Rectal smooth muscle tissue (tissue), 1 donor: ENCODE results near the gene CTCFL.

Experiments used
- H3K27ac ChIP-seq: one replicate; pipeline ENCODE4 v1.7.0; 2013; ENCODE audit warnings: low read depth, low read length, inconsistent platforms
- H3K27me3 ChIP-seq: one replicate; pipeline ENCODE4 v1.7.0; 2013; ENCODE audit warnings: low read length; ENCODE audit not compliant: control insufficient read depth, insufficient read depth
- H3K36me3 ChIP-seq: one replicate; pipeline ENCODE4 v1.7.0; 2013; ENCODE audit warnings: low read length; ENCODE audit not compliant: control insufficient read depth, insufficient read depth
- H3K4me1 ChIP-seq: one replicate; pipeline ENCODE4 v1.7.0; 2013; ENCODE audit warnings: low read length; ENCODE audit not compliant: control insufficient read depth, insufficient read depth
- H3K4me3 ChIP-seq: one replicate; pipeline ENCODE4 v1.7.0; 2013; ENCODE audit warnings: low read length
- H3K9ac ChIP-seq: one replicate; pipeline ENCODE4 v1.7.0; 2013; ENCODE audit warnings: low read length

CTCFL gene

DNA sequence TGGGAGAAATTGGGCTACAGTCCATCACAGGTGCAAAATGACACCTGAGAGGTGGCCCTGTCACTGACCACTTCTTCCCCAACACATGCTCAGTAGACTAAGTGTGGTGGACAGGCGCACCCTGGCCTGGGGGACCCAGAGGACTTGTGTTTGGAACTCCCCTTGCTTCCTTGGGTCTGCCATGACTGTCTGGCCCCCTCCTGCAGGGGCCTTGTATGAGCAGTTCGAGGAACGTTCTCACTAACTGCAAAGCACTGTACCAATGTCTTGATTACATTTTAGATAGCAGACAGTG is 32.0 kb upstream of the CTCFL start:
- no peaks in the 10 kb centered on the region for H3K4me1 ChIP-seq
- no peaks in the 10 kb centered on the region for H3K36me3 ChIP-seq
- H3K9ac ChIP-seq: no peak overlapping the region
- no peak overlapping the region for H3K27ac ChIP-seq
- H3K27me3 ChIP-seq: peaks cover 2% of the 10 kb centered on the region
- H3K4me3 ChIP-seq: no peak overlapping the region

- H3K9ac ChIP-seq: no peak overlapping the region
- H3K36me3 ChIP-seq: no peaks in the 10 kb centered on the region
- H3K4me1 ChIP-seq: no peaks in the 10 kb centered on the region
- H3K4me3 ChIP-seq: no peak overlapping the region
- H3K27ac ChIP-seq: no peak overlapping the region
- H3K27me3 ChIP-seq: peaks cover 2% of the 10 kb centered on the region
Observed at GRCh38 chr20:57555457-57556184, 30.7 kb upstream of the CTCFL start.

DNA sequence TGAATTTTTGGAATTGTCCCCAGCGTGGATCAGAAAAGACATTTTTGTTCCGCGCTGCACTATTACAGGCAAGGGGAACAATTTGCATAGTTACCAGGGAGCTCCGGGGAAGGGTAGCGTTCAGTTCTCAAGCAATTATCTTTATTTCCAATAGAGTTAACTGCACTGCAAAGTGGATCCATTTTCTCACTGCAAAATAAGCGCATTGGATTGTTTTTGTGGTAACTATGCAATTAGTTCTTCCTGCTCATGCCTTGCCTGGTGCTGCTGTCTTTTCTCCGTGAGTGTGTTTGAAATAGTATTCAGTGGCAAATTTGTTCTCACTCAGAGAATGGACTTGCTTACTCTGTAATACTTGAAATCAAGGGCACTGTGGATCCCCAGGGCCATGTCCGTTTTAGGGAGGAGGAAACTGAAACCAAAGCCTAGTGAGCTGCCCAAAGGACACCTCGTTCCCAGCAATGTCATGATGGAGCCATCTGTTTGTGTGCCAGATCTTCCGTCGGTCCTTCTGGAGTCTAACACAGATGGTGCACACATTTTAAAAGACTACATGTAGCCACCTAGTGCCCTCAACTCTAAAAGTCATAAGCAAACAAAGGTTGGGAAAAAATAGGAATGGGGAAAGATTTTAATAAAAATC is 28.6 kb upstream of the CTCFL start:
- no peaks in the 10 kb centered on the region for H3K36me3 ChIP-seq
- H3K4me1 ChIP-seq: no peaks in the 10 kb centered on the region
- no peak overlapping the region for H3K4me3 ChIP-seq
- H3K27ac ChIP-seq: no peak overlapping the region
- H3K9ac ChIP-seq: no peak overlapping the region
- H3K27me3 ChIP-seq: peaks cover 2% of the 10 kb centered on the region

GRCh38 chr20:57552471-57552870 is 27.5 kb upstream of the CTCFL start:
- Histone ChIP-seq H3K4me1 (no peaks in the 10 kb centered on the region), H3K9ac (no peak overlapping the region), H3K27me3 (peaks cover under 1% of the 10 kb centered on the region), H3K4me3 (no peak overlapping the region), H3K27ac (no peak overlapping the region), H3K36me3 (no peaks in the 10 kb centered on the region)

- H3K36me3 ChIP-seq: no peaks in the 10 kb centered on the region
- H3K4me3 ChIP-seq: no peak overlapping the region
- no peak overlapping the region for H3K9ac ChIP-seq
- H3K27ac ChIP-seq: no peak overlapping the region
- no peaks in the 10 kb centered on the region for H3K4me1 ChIP-seq
- no peaks in the 10 kb centered on the region for H3K27me3 ChIP-seq
Observed at GRCh38 chr20:57548177-57549058, 23.5 kb upstream of the CTCFL start.

DNA sequence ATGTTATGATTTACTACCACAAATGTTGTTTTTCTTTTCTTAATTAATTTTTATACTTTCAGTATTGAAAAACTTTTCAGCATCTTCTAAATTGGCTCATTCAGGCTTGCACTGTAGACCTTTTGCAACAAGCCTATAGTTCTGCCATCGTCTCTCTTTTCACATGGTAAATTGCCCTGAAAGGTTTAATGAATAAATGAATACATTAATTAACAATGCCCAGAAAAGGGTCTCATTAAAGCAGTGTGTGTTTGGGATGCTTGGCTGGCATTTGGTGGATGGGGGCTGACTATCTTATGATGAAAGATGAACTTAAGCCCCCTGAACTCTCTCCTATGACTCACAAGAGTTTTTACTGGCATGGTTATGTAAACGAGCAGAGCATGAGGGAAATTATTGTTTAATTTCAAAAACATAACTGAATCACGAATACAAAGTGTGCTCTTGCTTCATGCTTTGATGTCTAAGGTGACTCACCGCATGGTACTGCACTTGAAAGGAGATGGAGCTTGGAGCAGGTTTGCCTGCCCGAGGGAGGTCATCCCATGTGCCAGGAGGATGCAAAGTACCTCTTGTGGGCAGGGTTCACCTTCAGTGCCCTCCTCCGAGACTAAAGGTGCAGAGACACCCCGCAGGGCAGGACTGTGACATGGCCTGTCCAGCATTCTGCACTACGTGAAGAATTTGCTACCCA is 22.2 kb upstream of the CTCFL start:
- Histone ChIP-seq H3K27ac (no peak overlapping the region), H3K4me3 (no peak overlapping the region), H3K4me1 (no peaks in the 10 kb centered on the region), H3K9ac (no peak overlapping the region), H3K27me3 (no peaks in the 10 kb centered on the region), H3K36me3 (no peaks in the 10 kb centered on the region)

- H3K4me1 ChIP-seq: no peaks in the 10 kb centered on the region
- H3K27me3 ChIP-seq: no peaks in the 10 kb centered on the region
- H3K36me3 ChIP-seq: no peaks in the 10 kb centered on the region
- no peak overlapping the region for H3K27ac ChIP-seq
- H3K4me3 ChIP-seq: no peak overlapping the region
- no peak overlapping the region for H3K9ac ChIP-seq
Observed at GRCh38 chr20:57545927-57546662, 21.2 kb upstream of the CTCFL start.

DNA sequence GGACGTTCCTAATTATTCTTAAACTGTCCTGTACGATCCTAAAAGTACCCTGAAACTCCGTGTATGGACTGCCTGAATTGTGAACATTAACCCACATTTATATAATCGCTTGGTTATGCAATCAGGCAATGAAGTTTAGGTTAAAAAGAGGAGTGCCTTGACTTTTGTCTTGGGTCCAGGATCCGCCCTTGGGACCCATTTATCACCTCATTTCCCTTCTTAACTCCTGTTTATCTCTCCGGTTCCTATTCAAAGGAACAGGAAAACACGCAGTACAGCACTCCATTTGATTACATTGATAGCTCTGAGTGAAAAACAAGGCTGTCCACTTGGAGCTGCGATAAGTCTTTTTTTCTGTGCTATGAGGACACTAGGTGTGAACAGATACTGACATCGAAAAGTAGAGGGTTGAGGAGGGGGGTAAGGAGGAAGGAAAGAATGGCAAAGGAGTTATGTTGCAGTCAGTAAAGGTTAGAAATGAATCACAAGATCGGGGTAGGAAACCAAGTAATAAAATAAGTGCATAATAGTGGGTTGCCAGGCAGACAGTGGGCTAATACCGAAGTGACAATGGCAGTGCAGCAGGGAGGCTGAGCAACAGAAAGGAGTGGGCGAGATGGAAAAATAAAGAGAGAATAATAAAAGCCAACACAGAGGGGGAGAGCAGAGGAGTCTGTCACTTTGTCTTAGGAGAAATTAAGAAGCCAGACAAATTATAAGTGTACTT is 20.1 kb upstream of the CTCFL start:
- Histone ChIP-seq H3K36me3 (no peaks in the 10 kb centered on the region), H3K27me3 (no peaks in the 10 kb centered on the region), H3K27ac (no peak overlapping the region), H3K4me3 (no peak overlapping the region), H3K9ac (no peak overlapping the region), H3K4me1 (no peaks in the 10 kb centered on the region)

DNA sequence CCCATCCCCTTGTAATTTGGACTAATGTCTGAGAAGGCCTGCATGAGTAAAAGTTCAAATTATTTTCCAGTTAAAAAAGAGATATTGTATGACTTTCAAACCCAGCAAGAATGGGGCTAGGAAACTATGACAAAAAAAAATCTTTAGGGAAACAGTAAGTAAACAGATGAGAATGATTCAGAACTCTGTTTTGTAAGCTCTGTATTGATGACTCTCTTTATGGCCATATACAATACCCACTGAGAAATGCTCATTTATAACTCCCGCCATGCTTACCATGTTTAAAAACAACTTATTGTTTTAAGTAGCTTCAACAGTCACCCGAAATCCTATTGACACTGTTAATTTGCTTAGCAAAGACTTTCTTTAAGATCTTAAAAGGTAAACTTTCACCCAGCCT is 18.8 kb upstream of the CTCFL start:
- no peaks in the 10 kb centered on the region for H3K27me3 ChIP-seq
- no peak overlapping the region for H3K9ac ChIP-seq
- no peaks in the 10 kb centered on the region for H3K36me3 ChIP-seq
- no peak overlapping the region for H3K27ac ChIP-seq
- H3K4me1 ChIP-seq: no peaks in the 10 kb centered on the region
- H3K4me3 ChIP-seq: no peak overlapping the region

- no peak overlapping the region for H3K9ac ChIP-seq
- peaks cover 2% of the 10 kb centered on the region for H3K27me3 ChIP-seq
- H3K4me3 ChIP-seq: no peak overlapping the region
- no peak overlapping the region for H3K27ac ChIP-seq
- H3K36me3 ChIP-seq: no peaks in the 10 kb centered on the region
- H3K4me1 ChIP-seq: no peaks in the 10 kb centered on the region
Observed at GRCh38 chr20:57540890-57541580, 16.1 kb upstream of the CTCFL start.

- no peak overlapping the region for H3K4me3 ChIP-seq
- H3K27ac ChIP-seq: no peak overlapping the region
- H3K9ac ChIP-seq: no peak overlapping the region
- no peaks in the 10 kb centered on the region for H3K4me1 ChIP-seq
- H3K27me3 ChIP-seq: peaks cover 2% of the 10 kb centered on the region
- H3K36me3 ChIP-seq: no peaks in the 10 kb centered on the region
Observed at GRCh38 chr20:57539889-57540288, 14.9 kb upstream of the CTCFL start.
